HG03469 (cell line): ENCODE measurements around the gene ARHGEF12.

Source experiments
- ATAC-seq: cut with Tn5 transposase; IDR thresholded peaks from one replicate; pipeline ENCODE4 v1.9.1; 2021; ENCODE audit warnings: mild to moderate bottlenecking, moderate library complexity, moderate number of reproducible peaks; ENCODE audit not compliant: unreplicated experiment

The ARHGEF12 gene

DNA sequence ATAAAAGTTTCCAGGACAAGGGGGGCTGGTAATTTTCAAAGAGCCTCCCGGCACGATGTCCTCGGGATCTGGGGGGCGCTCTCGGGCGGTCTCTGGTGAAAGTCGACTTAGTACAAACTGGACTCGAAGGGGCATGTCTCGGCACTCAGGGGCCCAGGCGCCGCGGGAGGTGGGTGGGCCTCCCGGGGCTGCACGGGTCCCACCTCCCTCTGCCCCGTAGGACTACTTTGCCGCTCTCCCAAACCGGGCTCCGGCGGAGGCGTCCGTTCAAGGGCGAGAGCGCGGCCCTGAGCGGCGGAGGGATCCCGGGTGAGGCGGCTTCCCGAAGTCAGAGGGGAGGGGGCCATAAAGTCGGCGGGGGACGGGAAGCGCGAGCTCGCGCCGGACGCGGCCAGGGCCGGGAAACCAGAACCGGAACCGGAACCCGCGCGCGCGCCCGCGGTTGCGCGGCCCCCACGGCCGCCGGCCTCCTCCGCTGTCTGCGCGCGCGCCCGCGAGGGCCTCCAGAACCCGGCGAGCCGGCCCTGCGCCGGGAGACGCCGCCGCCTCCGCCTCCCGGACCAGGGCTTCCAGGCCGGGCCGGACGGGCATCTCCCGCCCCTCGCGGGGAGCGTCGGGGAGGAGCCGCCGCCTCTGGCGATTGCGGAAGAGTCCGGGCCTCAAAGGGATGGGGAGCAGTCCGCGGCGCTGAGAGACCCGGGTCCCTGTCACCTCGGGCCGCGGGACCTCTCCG, at the start of gene ARHGEF12:
ARHGEF12 (plus strand) TSS at position 506 of the 733 bp plus-strand sequence. CDS start 831 bp downstream, outside the sequence.
- no peak for ATAC-seq

- no peak for ATAC-seq
Measured at GRCh38 chr11:120288021-120288420, 48.2 kb upstream of the ARHGEF12 start.

GRCh38 chr11:120289426-120289825, 46.8 kb upstream of the ARHGEF12 start:
- ATAC-seq: no peak

DNA sequence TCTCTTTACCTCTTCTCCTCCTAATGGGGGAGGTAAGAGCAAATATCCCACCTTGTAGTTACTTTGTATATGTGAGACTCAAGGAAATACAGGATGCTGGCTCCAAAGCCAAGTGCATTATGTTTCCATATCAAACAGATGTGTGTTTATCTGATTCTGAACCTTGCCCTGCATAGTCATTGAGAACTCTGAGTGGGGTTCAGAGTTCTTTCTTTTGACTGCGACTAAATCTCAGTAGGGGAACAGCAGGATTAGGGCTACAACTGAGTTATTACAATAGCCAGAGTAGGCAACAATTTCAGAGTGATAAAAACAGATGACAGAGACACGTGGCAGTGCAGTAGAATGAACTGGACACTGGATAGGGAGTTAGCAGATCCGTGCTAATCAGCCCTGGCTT, 45.3 kb upstream of the ARHGEF12 start:
- ATAC-seq: no peak

DNA sequence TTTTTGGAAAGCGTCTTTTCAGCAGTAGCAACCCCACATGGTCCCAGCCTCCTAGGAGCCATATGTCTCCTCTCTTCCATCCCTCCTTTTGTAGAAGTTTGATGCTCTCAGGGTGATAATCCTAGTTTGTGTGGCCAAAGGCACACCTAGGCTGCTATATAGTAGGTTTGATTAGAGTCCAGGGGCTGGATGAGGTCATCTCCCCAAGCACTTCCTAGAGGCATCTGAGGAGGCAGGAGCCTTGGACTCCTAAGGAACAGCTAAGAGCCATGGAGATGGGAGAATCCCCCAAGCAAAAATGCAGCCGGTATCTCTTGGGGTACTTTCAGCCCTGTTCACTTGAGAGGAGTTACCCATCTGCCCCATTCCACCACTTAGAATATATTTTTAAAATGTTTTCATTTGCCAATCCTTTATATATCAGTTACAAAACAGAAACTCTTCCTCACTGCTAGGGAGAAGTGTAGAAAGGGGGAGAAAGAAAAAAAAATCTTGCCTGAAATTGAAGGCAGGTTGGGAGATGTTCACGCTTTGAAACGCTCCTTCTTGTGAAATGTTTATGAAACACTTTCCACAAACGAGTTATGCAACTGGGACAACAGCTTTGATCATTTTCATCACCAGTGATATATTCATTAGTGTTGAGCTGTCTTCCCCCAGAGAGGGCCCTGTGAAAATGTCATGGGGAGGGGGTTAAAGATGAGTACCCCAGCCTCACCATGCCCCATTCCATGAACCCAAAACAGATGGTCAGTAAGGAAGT, 43.0 kb upstream of the ARHGEF12 start:
- ATAC-seq: no peak

DNA sequence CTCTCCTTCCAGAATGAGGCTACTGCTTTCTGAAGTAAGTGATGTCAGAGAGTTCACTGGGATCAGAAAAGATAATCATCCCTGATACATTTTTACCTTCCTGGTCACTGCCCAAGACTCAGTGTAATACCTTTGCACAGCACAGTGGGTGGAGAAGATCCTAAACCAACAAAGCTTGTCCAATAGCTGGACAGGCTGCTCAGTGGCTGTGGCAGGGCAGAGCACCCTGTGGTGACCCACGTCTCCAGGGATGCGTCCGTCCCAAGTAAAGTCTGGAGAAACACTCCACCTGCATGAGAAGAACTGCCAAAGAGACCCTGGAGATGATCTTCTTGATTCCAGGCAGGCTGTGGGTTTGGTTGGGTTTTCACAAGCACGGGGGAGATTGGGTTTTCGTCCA, 42.1 kb upstream of the ARHGEF12 start:
- ATAC-seq: no peak

GRCh38 chr11:120295099-120295498, 41.1 kb upstream of the ARHGEF12 start:
- ATAC-seq: no peak

DNA sequence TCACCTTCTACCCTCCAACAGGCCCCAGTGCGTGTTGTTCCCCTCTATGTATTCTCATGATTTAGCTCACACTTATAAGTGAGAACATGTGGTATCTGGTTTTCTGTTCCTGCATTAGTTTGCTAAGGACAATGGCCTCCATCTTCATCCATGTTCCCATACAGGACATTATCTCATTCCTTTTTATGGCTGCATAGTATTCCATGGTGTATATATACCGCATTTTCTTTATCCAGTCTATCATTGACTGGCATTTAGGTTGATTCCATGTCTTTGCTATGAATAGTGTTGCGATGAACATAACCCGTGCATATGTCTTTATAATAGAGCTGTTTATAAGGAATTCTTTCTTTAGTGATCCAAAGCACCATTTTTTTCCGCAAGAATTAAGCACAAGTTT, 39.7 kb upstream of the ARHGEF12 start:
- no peak for ATAC-seq

- ATAC-seq: no peak
Measured at GRCh38 chr11:120298461-120298860, 37.8 kb upstream of the ARHGEF12 start.

- ATAC-seq: no peak
Measured at GRCh38 chr11:120302001-120302805, 34.0 kb upstream of the ARHGEF12 start.

- no peak for ATAC-seq
Measured at GRCh38 chr11:120303004-120303637, 33.1 kb upstream of the ARHGEF12 start.

- ATAC-seq: no peak
Measured at GRCh38 chr11:120304526-120304925, 31.7 kb upstream of the ARHGEF12 start.

GRCh38 chr11:120305286-120305685, 30.9 kb upstream of the ARHGEF12 start:
- ATAC-seq: no peak

DNA sequence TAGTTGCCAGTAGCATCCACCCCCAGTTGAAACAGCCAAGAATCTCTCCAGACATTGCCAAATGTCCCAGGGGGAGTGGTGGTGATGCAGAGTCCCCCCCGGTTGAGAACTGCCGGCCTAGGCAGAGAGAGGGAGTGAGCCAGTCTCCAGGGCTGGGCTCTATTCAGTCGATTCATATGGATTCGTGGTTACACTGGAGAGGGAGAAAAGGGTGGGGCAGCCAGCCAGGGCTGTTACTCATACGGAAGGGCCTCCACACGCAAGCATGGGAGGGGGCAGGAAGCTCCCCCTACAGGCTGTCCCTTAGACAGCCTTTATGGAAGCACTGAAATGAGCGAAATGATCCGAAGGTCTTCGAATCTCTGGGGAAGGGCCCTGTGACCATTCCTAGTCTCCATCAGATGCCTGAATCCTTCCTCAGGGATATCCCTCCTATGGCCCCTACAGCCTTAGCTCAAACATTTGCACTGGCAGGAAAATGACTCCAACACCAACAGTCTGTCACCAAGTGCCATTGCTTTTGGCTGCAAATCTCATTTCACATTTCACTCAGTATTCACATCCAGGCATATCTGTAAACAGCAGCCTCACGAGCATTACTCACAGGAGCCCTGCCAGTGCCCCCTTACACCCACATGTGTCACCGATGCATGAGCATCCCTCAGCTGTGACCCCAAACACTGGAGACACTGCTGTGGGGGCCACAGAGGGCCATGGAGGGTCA, 29.5 kb upstream of the ARHGEF12 start:
- ATAC-seq: no peak

DNA sequence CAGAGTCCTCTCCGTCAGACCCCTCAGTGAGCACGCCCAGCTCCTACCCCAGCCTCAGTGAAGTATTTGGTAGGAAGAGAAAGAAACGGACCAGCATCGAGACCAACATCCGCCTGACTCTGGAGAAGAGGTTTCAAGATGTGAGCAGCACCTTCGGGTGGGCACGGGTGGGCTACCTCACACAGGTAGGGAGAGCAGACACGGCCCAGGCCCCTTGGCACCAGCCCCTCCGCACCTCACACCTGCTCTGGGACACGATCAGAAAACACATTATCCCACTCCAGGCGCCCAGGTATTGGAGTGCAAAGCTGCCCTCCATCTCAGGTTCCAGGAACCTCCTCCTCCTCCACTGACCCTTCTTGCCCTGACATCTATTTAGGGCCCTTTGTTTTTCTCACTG, 28.7 kb upstream of the ARHGEF12 start:
- ATAC-seq: no peak

- no peak for ATAC-seq
Measured at GRCh38 chr11:120308081-120308480, 28.1 kb upstream of the ARHGEF12 start.

- no peak for ATAC-seq
Measured at GRCh38 chr11:120310870-120311269, 25.3 kb upstream of the ARHGEF12 start.

DNA sequence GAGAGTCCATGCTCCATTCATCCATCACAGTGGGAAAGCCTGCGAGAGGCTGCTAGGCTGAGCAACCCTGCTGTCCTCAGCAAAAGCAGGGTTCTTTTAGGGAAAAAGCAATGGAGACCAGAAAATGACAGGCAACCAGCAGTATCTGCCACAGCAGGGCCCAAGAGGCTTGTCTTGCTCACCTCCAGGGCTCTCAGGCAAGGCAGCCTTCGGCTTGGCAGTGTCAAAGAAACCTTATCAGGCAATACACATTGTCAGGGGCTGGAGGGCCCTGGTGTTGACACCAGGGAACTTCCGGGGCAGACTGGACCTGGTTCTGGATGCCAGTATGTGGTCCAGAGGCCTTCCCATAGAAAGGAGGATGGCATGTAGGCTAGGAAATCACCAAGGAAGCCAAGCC, 21.4 kb upstream of the ARHGEF12 start:
- no peak for ATAC-seq

DNA sequence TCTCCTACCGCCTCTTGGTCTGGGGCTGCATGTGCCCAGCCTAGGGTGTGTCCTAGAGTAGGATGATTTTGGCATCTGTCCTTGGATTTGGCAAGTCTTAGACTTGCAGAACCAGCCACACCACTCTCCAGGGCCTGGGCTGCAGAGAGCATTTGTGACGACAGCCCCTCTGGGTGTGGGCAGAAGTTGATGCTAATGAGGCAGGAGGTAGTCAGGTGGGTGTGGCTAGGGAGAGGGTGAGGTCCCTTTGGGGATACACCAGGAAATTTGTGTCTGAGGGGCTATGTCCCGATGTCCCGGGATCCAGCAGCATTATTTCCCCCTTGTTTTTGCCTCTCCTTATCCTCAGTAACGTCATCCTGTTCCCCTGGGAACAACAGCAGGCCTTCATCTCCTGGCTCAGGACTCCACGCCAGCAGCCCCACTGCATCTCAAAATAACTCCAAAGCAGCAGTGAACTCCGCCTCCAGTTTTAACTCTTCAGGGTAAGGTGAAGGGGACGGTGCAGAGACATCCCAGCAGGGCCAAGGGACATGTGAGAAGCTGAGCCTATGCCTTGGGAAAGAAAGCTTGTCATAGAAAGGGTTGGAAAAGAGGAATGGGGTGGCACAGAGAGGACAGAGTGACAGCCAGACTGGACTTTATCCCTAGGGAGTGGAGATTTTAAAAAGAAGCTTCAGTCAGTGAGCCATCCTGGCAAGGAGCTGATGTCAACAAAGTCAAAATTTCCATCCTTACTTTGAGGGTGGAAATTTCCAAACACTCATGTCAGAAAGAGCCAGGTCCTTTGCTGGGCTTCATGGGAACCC, 19.1 kb upstream of the ARHGEF12 start:
- ATAC-seq: no peak
